Central memory CD8-positive, alpha-beta T cell (primary cell): Measurements from ENCODE around the gene DHX29.

Experiments used
- ATAC-seq: fragments of 150-1000 bp; cut with Tn5 transposase; replicated peaks from 2 replicates; pipeline ENCODE4 v1.10.0; 2022; ENCODE audit warnings: mild to moderate bottlenecking, moderate FRiP score, moderate number of reproducible peaks; ENCODE audit not compliant: poor library complexity, severe bottlenecking; ENCODE audit errors: extremely low read depth
- DNase-seq, 2 donors: peaks; one replicate each; pipeline ENCODE4 v3.0.0; 2021; ENCODE audit warnings: low spot score in 2 of 2
- H3K27ac Mint-ChIP-seq: one replicate; pipeline ENCODE4 v1.8.0; 2022; ENCODE audit warnings: low read depth, mild to moderate bottlenecking, moderate library complexity, mixed read lengths
- H3K27me3 Mint-ChIP-seq: one replicate; pipeline ENCODE4 v1.8.0; 2022; ENCODE audit warnings: mixed read lengths
- H3K36me3 Mint-ChIP-seq: one replicate; pipeline ENCODE4 v1.8.0; 2022; ENCODE audit warnings: mild to moderate bottlenecking, moderate library complexity, mixed read lengths; ENCODE audit not compliant: insufficient read depth
- H3K4me1 Mint-ChIP-seq: one replicate; pipeline ENCODE4 v1.8.0; 2022; ENCODE audit warnings: mixed read lengths
- H3K4me3 Mint-ChIP-seq: one replicate; pipeline ENCODE4 v1.8.0; 2022; ENCODE audit warnings: mild to moderate bottlenecking, moderate library complexity, mixed read lengths
- H3K9me3 Mint-ChIP-seq: one replicate; pipeline ENCODE4 v1.8.0; 2022; ENCODE audit warnings: mixed read lengths

Gene DHX29

DNA sequence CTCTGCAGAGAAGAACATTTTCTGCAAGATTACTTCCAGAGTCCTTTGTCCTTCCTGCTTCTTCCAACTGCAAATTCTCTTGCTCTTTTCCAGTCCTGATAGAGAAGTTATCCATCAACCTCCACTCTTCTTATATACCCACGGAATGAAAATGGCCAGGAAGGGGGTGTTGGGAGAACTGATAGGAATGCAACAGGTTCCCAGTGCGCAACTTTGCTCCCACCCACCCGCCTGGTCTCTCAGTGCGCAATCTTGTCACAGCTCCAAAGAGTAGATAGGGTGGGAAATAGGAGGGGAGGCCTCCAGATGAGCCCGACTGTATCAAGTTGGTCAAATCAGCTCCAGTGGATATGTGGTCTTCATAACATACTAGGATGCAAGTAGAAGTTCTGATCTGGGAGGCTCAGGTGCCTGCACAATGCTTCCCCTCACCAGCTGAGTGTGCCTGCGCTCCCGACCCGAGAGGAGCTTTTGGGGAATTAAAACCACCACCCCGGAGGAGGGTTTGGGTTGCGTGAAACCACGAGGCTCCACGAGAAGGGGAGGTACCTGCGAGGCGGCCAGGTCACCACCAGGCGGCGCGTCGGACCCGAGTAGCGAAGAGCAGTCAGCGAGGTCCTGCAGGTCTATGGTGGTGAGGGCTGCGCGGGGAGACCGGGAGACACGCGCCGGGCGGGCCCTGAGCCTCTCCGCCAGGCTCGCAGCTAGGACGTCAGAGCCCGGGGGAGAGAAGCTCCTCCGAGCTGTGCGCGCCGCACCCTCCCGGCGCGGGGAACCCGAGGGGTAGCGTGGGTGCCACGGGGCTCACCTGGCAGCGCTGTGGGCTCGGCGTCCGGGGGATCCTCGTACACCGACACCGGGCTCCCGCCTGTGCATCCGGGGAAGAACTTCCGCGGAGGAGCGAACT lies 81.2 kb downstream of the DHX29 start:
- ATAC-seq = peak; percentile 61
- no peaks in the 10 kb centered on the region for H3K9me3 Mint-ChIP-seq
- peaks cover 92% of the 10 kb centered on the region for H3K27me3 Mint-ChIP-seq
- peaks cover 8% of the 10 kb centered on the region for H3K36me3 Mint-ChIP-seq
- no peak overlapping the region for H3K27ac Mint-ChIP-seq
- DNase-seq = no peak
- H3K4me3 Mint-ChIP-seq = peak overlapping the region; percentile 72
- H3K4me1 Mint-ChIP-seq = peaks cover 32% of the 10 kb centered on the region

DNA sequence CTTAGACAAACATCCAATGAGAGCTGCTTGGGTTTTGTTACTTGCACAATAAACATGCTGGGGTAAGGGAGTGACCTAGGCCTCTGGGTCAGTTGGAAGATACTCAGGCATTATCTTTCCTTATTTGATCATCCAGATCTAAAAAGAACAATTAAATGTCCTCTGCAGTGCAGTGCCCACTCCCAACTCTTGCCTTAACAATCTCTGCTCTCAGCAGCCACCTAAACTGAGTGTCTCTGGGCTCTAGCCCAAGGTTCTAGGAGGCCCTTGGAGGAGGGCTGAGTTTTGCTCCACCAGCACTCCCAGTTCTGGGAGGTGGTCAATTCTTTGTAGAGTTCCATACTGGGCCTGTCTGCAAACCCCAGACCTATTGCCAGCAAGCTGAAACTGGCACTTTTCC lies 82.1 kb downstream of the DHX29 start:
- Mint-ChIP-seq H3K27ac (no peak overlapping the region), H3K36me3 (peaks cover 8% of the 10 kb centered on the region), H3K4me3 (peak overlapping the region; percentile 72), H3K4me1 (peaks cover 26% of the 10 kb centered on the region), H3K9me3 (no peaks in the 10 kb centered on the region), H3K27me3 (peaks cover 92% of the 10 kb centered on the region)
- no peak for DNase-seq
- no peak for ATAC-seq

DNA sequence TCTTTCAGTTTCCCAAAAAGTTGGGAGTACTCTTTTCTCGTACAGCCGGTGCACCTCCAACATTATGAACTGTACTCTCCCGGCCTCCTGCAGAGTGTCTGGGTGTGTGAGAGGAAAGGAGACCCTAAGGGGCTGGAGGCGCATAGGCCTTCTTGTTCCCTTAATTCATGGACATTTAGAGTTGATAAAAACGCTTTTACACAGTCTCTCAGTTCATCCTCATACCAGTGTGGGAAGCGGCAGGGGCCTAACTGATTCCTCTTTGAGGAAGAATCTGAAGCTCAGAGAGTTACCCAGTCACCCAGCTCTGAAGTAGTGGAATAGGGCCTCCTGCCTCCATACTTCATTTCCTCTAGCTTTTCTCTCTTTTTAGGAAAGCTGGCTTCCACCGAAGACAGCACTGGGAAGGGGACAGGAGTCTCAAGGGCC lies 83.7 kb downstream of the DHX29 start:
- Mint-ChIP-seq H3K4me1 (peaks cover 26% of the 10 kb centered on the region), H3K4me3 (no peak overlapping the region), H3K27me3 (peaks cover 90% of the 10 kb centered on the region), H3K36me3 (peaks cover 8% of the 10 kb centered on the region), H3K27ac (no peak overlapping the region), H3K9me3 (no peaks in the 10 kb centered on the region)
- ATAC-seq (no peak), DNase-seq (no peak)

DNA sequence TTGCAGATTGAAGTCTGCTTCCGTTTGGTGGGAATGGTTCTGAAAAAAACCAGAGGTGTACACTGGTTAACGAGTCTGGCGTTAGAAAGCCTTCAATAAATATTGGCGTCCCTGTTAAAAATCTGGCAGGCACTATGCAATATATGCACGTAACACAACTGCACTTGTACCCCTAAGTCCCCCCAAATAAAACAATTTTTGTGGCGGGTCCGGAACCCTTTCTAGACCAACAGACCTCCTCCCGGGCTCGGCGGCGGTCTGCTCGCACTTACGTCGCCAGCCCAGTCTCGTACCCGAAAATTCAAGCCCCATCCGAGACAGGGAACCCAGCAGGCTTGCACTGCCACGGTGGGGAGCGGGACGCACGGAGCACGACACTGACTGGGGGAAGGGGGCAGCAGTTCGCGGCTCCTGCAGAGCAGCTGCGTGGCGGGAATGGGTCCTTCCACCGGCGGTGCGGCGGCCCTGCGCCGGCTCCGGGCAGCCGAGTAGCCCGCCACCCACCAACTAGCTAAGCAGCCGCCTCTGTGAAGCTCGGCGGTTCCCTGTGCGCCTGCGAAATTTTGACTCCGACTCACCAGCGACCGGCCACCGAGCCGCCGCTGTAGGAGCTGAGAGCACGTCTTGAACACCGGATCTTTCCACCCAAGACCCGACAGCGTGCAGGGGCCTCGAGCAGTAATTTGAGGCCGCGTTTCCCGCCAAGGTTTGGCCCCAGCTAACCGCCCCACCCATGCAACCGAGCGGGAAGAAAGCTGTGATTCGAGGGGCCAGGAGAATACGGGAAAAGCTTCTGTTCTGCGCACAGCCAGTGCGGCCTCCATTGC lies 84.3 kb downstream of the DHX29 start:
- no peaks in the 10 kb centered on the region for H3K9me3 Mint-ChIP-seq
- ATAC-seq (no peak), DNase-seq (no peak)
- H3K27me3 Mint-ChIP-seq = peaks cover 90% of the 10 kb centered on the region
- no peak overlapping the region for H3K27ac Mint-ChIP-seq
- H3K36me3 Mint-ChIP-seq = peaks cover 8% of the 10 kb centered on the region
- peaks cover 26% of the 10 kb centered on the region for H3K4me1 Mint-ChIP-seq
- no peak overlapping the region for H3K4me3 Mint-ChIP-seq

DNA sequence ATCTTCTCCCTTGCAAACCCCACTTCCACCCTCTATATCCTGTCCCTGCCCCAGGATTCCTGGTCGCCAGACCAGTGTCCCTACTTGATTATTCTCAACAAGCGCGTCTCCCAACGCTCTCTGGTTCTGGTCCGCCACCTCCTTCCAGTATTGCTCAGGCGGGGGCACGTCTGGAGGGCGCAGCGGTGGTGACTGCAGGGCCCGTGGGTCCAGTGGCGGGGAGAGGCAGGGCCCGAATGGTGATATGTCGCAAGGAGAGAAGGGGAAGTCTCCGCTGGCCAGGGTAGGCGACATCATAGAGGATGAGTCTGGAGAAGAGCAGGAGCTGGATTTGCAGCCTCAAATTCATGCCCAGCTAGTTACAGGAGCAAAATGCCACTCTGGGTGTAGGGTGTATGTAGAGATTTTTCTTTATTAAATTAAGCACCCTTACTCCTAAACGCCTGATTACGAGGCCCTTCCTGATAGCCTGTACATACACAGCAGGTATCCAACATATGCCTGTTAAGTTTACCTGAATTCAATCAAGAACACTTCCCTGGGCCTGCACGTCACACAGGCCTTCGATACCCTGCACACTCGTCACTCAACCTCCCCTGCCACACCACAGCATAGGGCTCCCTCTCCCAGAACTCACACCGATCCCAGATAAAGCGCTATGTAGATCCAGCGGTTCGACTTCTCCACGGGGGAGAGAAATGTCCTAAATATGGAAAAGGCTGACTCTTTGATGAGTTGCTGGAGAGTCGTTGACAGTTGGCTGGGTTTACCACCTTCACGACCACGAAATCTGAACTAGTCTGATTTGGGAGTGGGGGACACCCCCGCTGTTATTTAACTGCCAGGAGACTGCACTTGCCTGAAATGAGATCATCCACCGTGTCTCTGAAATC lies 85.2 kb downstream of the DHX29 start:
- DNase-seq (no peak), ATAC-seq (no peak)
- peaks cover 8% of the 10 kb centered on the region for H3K36me3 Mint-ChIP-seq
- H3K27me3 Mint-ChIP-seq = peaks cover 88% of the 10 kb centered on the region
- no peaks in the 10 kb centered on the region for H3K9me3 Mint-ChIP-seq
- H3K4me3 Mint-ChIP-seq = no peak overlapping the region
- peaks cover 20% of the 10 kb centered on the region for H3K4me1 Mint-ChIP-seq
- H3K27ac Mint-ChIP-seq = no peak overlapping the region

DNA sequence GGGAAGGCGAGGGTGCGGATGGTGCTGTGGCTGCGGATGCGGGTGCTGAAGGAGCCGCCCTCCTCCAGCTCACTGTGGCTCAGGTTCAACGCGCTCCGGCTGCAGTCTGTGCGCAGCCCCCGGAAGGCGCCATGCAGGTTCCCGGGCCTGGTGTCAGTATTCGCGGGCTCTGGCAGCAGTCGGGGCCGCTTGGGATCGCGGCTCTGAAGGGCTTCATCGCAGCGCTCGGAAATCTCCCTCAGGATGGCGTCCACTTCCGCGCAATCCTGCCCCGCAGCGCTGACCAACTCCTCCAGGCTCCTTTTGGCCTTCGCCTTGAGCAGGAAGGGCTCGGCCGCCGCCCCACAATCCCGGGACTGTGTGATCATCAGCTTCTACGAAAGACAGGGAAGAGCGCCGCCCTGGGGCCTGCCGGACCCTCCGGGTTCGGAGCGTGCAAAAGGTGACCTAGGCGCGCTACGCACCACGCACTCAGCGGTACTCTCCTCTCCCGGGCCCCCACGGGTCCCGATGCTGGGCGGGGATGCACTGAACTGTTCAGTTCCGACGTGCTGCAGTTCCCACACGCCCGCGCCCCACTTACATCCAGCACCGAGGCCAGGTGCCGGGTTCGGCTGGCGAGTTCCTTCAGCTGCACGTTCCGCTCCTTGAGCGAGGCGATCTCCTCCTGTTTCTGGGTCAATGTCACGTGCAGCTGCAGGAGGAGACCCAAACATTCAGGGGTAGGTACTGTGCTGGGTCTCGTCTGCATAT lies 86.9 kb downstream of the DHX29 start:
- H3K27ac Mint-ChIP-seq = no peak overlapping the region
- H3K27me3 Mint-ChIP-seq = peaks cover 79% of the 10 kb centered on the region
- H3K4me1 Mint-ChIP-seq = peaks cover 11% of the 10 kb centered on the region
- peaks cover 5% of the 10 kb centered on the region for H3K36me3 Mint-ChIP-seq
- peak; percentile 32 for ATAC-seq
- DNase-seq = no peak
- H3K4me3 Mint-ChIP-seq = peak overlapping the region; percentile 55
- H3K9me3 Mint-ChIP-seq = no peaks in the 10 kb centered on the region

DNA sequence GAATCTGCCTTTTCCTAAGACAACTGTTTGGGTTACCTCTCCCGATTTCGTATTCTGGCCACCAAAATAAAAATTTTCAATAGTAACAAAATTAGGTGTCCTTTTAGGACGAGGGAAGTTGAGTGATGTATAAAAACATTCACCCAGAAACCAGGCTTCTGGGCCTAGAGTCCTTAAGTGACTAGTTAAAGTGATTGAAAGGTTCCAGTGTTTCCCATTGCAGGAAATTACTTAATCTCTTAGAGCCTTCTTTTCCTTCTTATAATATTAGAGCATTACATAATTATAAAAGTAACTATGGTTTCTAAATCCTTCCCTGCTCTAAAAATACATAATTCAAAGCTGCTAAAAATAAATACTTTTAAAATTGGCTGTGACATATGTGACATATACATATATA lies 87.7 kb downstream of the DHX29 start:
- ATAC-seq (no peak), DNase-seq (no peak)
- peak overlapping the region; percentile 55 for H3K4me3 Mint-ChIP-seq
- no peaks in the 10 kb centered on the region for H3K9me3 Mint-ChIP-seq
- peaks cover 70% of the 10 kb centered on the region for H3K27me3 Mint-ChIP-seq
- H3K27ac Mint-ChIP-seq = no peak overlapping the region
- H3K36me3 Mint-ChIP-seq = peaks cover 5% of the 10 kb centered on the region
- peaks cover 10% of the 10 kb centered on the region for H3K4me1 Mint-ChIP-seq

DNA sequence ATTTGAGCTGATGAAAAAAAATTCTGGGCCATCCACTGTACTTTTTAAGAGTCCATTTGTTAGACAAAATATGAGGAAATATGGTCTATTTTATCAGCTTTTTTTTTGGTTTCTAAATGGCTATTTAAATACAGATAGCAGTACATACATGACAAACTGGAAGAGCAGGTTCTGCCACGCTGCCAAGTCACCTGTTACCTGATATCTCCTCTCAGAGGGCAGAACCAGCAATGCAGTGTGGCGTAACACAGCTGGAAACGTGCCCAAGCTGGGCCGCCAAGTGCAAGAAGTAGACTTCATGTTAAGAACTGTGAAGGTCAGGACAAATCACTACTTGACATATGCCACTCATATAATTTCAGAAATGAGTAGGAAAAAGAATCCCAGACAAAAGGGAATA lies 88.5 kb downstream of the DHX29 start:
- Mint-ChIP-seq H3K4me1 (peaks cover 10% of the 10 kb centered on the region), H3K36me3 (peaks cover 5% of the 10 kb centered on the region), H3K27me3 (peaks cover 62% of the 10 kb centered on the region), H3K27ac (no peak overlapping the region), H3K9me3 (no peaks in the 10 kb centered on the region), H3K4me3 (no peak overlapping the region)
- DNase-seq (no peak), ATAC-seq (no peak)

DNA sequence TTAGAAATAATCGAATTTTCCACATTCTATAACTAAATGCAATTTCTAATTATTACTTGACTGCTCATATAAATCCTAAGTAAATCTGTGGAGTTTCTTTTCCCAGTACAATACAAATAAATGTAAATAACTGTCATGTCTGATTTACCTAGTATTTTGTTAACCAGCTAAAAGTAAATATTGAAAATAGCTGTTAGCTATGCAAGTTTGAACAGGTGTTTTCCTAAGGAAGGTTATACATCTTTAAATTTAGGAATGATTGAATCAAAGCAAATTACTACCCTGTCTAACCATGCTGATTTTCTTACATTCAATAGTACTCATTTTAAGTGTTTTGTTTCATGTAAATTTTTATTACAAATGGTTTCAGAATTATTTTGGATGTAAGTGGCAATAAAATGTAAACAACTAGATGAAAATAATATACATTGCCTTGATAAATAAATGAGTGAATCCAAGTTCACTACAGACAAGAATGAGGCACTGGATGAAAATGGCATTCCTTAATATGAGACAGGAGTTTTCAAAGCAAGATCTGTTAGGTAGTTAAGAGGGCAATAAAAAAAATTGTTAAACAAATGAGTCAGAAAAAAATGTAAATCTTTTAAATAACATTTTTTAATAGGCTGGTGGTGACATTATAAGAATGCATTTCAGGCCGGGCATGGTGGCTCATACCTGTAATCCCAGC lies 96.2 kb downstream of the DHX29 start:
- H3K36me3 Mint-ChIP-seq = no peaks in the 10 kb centered on the region
- H3K4me3 Mint-ChIP-seq = no peak overlapping the region
- peaks cover 28% of the 10 kb centered on the region for H3K27me3 Mint-ChIP-seq
- no peaks in the 10 kb centered on the region for H3K9me3 Mint-ChIP-seq
- DNase-seq = no peak
- peaks cover 5% of the 10 kb centered on the region for H3K4me1 Mint-ChIP-seq
- no peak for ATAC-seq
- no peak overlapping the region for H3K27ac Mint-ChIP-seq
